Activated CD4-positive, alpha-beta T cell treated with anti-CD3 and anti-CD28 coated beads, Interleukin-2, Interleukin-4, amounts not matched to agents 100 ng/mL and 50 ng/mL, durations not matched to agents 16 hours and 8 hours (primary cell): ENCODE measurements around the gene NUDT2.
"Not testable (repeated sequence)": the region's sequence is repeated elsewhere in the genome, so short reads cannot be mapped to it uniquely, and the experiment has no call there.

Experiments
- DNase-seq: peaks from one replicate; pipeline ENCODE4 v3.0.0-alpha.2; 2020; ENCODE audit warnings: low spot score

NUDT2 gene

GRCh38 chr9:34328987-34329832 is at the start of gene NUDT2, which contains the start of gene KIF24:
TSS of gene NUDT2 (plus strand) at chr9:34329569. CDS start at chr9:34339040, 9,471 bp downstream.
TSS of gene KIF24 (minus strand) at chr9:34329268. CDS start at chr9:34311346, 17,922 bp downstream.
- DNase-seq, result peak; percentile 100

DNA sequence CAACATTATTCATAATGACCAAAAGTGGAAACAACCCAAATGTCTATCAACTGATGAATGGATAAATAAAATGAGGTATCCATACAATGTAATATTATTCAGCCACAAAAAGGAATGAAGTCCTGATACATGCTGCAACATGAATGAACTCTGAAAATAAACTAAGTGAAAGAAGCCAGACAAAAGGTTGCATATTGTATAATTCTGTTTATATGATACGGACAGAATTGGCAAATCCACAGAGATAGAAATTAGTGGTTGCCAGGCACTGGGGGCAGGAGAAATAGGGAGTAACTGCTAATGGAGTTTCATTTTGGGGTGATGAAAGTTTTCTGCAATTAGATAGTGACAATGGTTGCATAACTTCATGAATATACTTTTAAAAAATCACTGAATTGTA is 47.3 kb upstream of the NUDT2 start:
- DNase-seq, result no peak

DNA sequence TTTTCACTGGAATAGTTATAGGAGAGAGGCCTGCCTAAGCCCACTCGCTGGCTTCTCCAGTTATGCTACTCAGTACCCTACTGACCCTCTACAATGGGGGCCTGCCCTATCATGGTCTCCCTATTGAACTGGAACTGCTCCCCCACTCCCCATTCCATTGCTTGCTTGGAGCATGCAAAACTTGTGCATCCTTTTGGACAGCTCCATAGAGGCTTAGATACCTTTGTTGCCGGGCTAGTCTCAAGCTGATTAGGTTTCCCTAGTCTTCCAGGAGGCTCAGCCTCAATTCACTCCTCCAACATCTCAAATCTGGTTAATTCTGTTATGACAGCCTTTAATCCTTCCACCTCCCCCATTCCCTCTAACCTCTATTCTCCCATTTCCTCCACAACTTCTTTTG is 40.2 kb upstream of the NUDT2 start:
- DNase-seq, result no peak

DNA sequence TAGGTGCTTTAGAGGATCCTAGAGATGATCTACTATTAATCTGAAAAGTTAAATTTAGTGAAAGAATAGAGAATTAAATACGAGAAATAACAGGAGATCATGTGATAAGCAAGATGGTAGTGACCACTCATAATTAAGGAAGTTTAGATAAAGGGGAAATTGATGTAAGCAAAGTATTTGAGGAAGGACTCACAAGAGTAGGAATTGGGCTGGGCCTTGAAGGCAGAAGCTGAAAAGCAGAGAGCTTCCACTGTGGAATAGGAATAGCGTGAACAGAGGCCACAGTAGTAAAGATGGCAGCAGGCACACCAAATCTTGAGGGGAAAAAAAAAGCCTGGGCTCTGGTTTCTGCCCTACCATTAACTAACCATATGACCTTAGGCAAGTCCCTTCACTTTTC is 38.3 kb upstream of the NUDT2 start:
- DNase-seq, result no peak

GRCh38 chr9:34291423-34291822 is 37.9 kb upstream of the NUDT2 start:
- no peak for DNase-seq

- no peak for DNase-seq
These were observed 36.8 kb upstream of the NUDT2 start for GRCh38 chr9:34292552-34292951.

DNA sequence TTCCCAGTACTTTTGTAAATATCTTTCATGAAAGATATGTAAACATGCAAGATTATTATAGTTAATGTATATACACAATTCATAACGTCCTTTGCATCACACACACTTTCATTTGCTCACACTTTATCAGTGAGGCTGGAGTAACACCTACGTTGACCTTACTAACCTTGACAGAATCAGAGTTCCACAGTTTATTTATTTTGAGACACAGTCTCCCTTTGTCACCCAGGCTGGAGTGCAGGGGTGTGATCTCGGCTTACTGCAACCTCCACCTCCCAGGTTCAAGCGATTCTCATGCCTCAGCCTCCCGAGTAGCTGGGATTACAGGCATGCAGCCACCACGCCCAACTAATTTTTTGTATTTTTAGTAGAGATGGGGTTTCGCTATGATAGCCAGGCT is 28.3 kb upstream of the NUDT2 start:
- DNase-seq, result not testable (repeated sequence)

GRCh38 chr9:34308316-34308715 is 21.1 kb upstream of the NUDT2 start:
- DNase-seq, result not testable (repeated sequence)

DNA sequence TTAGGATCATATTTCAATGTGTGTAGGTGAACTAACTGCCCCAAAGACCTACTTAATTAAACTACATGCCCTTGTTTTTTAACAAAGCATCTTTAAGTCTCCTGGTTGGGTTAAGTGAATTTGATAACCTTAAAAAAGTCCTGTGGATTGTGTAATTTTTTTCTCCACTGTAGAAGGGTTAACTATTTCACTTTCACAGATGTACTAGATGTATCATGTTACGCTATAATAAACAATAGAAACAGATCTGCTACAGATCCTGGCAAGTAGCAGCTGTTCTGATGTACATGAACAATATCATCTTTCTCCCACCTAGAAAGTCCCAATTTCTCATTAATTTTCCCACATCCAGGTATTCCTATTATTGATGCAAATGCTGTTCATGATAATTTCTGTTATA is 19.2 kb upstream of the NUDT2 start:
- no peak for DNase-seq

DNA sequence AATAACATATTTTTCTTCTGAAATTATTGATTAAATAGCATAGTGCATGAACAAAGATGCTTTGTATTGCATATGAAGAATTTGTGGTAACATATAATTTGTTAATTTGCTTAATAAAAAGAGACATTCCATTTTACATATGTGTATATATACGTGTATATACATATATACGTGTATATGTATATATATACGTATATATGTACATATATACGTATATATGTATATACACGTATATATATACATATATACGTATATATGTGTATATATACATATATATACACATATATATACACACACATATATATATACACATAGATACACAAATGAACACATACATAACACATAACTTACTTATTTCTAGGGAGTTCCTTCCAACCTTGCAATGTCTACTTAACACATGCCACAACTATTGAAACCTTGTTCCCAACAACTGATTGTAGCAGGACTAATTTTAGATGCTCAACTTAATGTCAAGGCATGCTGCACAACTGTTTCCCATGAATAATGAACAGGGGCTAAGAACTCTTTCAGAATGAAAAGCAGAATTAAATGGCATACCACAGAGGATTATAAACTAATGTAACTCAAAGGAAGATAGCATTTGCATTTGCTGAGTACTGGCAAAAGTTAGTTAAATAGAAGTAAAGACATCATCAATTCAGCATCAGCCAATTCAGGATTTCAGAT is 17.7 kb upstream of the NUDT2 start:
- DNase-seq, result no peak

- no peak for DNase-seq
These were observed 11.9 kb upstream of the NUDT2 start for GRCh38 chr9:34317436-34317835.

DNA sequence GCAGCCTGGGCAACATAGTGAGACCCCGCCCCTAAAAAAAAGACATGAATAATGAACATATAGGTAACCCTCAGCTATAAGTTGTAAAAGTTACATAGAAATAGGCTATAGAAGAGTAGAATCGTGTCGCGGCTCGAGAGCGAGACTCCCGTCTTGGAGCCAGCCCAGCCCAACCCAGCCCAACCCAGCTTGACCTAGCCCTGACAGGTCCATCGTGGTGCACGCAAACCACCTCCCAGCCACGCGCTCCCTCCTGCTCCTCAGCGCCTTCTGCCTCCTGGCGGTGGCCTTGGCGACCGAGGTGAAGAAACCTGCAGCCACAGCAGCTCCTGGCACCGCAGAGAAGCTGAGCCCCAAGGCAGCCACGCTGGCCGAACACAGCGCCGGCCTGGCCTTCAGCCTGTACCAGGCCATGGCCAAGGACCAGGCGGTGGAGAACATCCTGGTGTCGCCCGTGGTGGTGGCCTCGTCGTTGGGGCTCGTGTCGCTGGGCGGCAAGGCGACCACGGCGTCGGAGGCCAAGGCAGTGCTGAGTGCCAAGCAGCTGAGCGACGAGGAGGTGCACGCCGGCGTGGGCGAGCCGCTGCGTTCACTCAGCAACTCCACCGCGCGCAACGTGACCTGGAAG is 11.1 kb upstream of the NUDT2 start:
- no peak for DNase-seq

GRCh38 chr9:34321451-34321850 is 7.9 kb upstream of the NUDT2 start:
- no peak for DNase-seq

GRCh38 chr9:34322899-34323591 is 6.3 kb upstream of the NUDT2 start:
- DNase-seq, result no peak

DNA sequence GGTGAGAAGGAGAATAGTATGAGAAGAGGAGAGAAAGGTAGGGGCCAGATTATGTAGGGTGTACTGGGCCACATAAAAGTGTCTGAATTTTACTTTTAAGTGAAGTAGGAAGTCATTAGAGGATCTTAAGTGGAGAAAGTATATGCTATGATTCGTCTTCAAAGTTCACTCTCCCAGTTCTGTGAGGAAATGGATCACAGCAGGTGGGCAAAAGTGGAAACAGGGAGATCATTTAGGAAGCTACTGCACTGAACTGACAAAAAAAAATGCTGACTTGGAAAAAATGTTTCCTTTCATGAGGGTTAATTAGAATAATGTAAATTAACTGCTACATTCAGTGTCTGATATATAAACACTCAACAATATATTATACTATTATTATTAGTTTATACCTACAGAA is 2.7 kb upstream of the NUDT2 start:
- no peak for DNase-seq

- DNase-seq, result no peak
These were observed 826 bp upstream of the NUDT2 start for GRCh38 chr9:34328500-34328986.

- no peak for DNase-seq
These were observed 1.8 kb downstream of the NUDT2 start for GRCh38 chr9:34331196-34331595.

GRCh38 chr9:34332076-34332964 is 3.0 kb downstream of the NUDT2 start:
- DNase-seq, result peak; percentile 25

DNA sequence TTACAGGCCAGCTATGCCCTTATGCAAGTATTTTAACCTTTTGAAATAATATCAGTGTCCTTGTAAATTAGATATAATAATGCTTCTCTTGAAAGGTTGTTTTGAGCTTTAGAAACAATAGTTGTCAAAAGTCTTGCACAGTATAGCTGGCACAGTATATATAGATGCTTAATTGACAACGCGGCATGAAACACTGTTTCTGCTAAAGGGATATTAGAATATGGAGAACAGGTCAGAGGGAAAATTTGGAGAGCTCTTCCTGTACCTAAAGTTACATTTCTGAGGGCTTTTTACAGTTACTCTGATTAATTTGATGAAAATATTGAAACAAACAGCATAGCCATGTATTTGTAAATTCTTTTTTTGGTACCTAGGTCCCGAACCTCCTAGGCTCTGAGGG is 4.5 kb downstream of the NUDT2 start:
- no peak for DNase-seq

DNA sequence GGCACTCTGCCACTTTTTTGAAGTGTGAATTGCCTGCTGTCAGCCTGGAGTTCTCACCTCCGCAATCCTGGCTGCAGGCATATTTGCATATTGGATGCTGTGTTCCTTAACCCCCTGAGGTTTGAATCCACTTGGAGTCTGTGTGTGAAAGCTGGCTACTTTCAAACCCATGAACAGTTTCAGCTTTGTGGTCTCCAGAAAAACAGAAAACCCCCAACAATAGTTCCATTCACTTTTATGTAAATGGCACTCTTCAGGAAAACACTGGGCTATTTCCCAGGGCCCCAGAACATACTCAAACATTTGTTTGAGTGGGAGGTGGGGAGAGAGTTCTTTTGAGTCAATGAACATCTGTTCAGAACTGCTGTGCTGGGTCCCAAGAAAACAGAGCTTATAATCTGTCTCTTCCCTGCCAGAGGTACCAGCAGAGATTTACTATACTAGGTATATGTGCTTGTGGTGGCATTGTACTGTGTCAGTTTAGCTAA is 5.0 kb downstream of the NUDT2 start:
- no peak for DNase-seq

DNA sequence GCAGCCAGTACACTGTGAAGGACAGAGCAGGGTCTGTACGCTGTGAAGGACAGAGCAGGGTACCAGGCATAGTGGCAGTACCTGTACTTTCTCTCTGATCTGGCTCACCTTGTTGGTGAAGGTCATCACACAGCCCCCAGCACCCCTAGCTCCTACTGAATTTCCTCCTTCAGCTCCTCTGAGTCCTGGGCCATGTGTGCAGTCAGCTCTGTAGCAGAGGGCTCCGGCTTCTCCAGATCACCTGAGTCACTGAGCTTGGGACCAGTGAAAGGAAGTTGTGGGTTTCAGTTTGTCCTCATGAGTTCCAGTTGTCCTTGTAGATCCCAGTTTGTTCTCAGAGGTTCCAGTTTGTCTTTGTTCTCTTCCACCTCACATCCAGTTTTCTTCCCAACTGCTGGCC is 5.5 kb downstream of the NUDT2 start:
- DNase-seq, result no peak
